HL-60 (cell line): ENCODE results near the gene SMARCAL1.
A peak's percentile ranks its signal among the peaks of the same experiment; 100 is the strongest.

ENCODE experiments used
- DNase-seq, 2 experiments: peaks; one replicate each; pipeline ENCODE4 v3.0.0-alpha.2; 2010 to 2020; ENCODE audit warnings: low read depth in 1 of 2, low spot score in 1 of 2
- H3K27ac ChIP-seq: fragments of 250-450 bp; sonication (Bioruptor Pico); replicated peaks from 2 replicates; pipeline ENCODE4 v1.5.1; 2020; ENCODE audit warnings: mild to moderate bottlenecking, moderate library complexity
- H3K27me3 ChIP-seq: fragments of 250-450 bp; sonication (Bioruptor Pico); 2 replicates; pipeline ENCODE4 v1.5.1; 2021; ENCODE audit warnings: mild to moderate bottlenecking, moderate library complexity; ENCODE audit not compliant: insufficient read depth, poor library complexity, severe bottlenecking
- H3K4me3 ChIP-seq: replicated peaks from 2 replicates; pipeline ENCODE4 v1.5.1; 2011; ENCODE audit warnings: mild to moderate bottlenecking, control low read depth, low read length; ENCODE audit not compliant: insufficient read depth
- CTCF ChIP-seq: IDR thresholded peaks from one replicate; pipeline ENCODE4 v1.5.1; 2011; ENCODE audit warnings: low read length, control low read depth, inconsistent platforms; ENCODE audit not compliant: insufficient read depth
- GABPA ChIP-seq: IDR thresholded peaks from 2 replicates; pipeline ENCODE4 v1.6.1; 2012; ENCODE audit warnings: low read depth
- POLR2AphosphoS5 ChIP-seq: IDR thresholded peaks from 2 replicates; pipeline ENCODE4 v1.6.1; 2012; ENCODE audit warnings: low read depth
- SPI1 ChIP-seq: IDR thresholded peaks from 2 replicates; pipeline ENCODE4 v1.6.1; 2012; ENCODE audit warnings: low read depth, mild to moderate bottlenecking, borderline replicate concordance
- TF ChIP-seq, protein P1 (sequence below): IDR thresholded peaks from 2 replicates; pipeline ENCODE4 v1.6.1; 2012; ENCODE audit warnings: low read depth; ENCODE audit not compliant: insufficient replicate concordance

SMARCAL1 gene

GRCh38 chr2:216495656-216496055 is 83.4 kb downstream of the SMARCAL1 start:
- peak overlapping the region; percentile 21 for H3K27ac ChIP-seq
- H3K4me3 ChIP-seq: no peak overlapping the region
- no peaks in the 10 kb centered on the region for H3K27me3 ChIP-seq
- TF ChIP-seq, protein P1, sequence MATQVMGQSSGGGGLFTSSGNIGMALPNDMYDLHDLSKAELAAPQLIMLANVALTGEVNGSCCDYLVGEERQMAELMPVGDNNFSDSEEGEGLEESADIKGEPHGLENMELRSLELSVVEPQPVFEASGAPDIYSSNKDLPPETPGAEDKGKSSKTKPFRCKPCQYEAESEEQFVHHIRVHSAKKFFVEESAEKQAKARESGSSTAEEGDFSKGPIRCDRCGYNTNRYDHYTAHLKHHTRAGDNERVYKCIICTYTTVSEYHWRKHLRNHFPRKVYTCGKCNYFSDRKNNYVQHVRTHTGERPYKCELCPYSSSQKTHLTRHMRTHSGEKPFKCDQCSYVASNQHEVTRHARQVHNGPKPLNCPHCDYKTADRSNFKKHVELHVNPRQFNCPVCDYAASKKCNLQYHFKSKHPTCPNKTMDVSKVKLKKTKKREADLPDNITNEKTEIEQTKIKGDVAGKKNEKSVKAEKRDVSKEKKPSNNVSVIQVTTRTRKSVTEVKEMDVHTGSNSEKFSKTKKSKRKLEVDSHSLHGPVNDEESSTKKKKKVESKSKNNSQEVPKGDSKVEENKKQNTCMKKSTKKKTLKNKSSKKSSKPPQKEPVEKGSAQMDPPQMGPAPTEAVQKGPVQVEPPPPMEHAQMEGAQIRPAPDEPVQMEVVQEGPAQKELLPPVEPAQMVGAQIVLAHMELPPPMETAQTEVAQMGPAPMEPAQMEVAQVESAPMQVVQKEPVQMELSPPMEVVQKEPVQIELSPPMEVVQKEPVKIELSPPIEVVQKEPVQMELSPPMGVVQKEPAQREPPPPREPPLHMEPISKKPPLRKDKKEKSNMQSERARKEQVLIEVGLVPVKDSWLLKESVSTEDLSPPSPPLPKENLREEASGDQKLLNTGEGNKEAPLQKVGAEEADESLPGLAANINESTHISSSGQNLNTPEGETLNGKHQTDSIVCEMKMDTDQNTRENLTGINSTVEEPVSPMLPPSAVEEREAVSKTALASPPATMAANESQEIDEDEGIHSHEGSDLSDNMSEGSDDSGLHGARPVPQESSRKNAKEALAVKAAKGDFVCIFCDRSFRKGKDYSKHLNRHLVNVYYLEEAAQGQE: no peak
- TF ChIP-seq CTCF (no peak), SPI1 (no peak), POLR2AphosphoS5 (no peak), GABPA (no peak)
- no peak for DNase-seq

GRCh38 chr2:216497382-216498069 is 85.2 kb downstream of the SMARCAL1 start:
- peak overlapping the region; percentile 93 for H3K27ac ChIP-seq

DNA sequence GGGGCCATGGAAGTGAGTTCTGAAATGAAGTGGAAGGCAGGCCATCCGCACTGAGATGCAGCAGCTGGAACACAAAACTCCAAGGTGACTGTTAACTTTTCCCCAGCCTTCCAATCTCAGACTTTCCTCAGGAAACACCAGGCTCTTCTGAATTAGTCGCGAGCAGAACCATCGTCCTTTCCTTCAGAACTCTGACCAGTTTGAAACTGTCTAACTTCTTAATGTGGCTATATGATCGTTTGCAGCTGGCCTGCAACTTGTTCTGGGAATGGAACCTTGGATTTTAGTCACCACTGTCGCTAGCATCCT is 85.7 kb downstream of the SMARCAL1 start:
- Histone ChIP-seq H3K27me3 (no peaks in the 10 kb centered on the region), H3K27ac (peak overlapping the region; percentile 93), H3K4me3 (peak overlapping the region; percentile 59)
- no peak for DNase-seq
- TF ChIP-seq, protein P1: no peak
- TF ChIP-seq SPI1 (no peak), POLR2AphosphoS5 (no peak), CTCF (no peak), GABPA (no peak)

More at GRCh38 chr2:216497382-216498069, 85.2 kb downstream of the SMARCAL1 start:
- DNase-seq: no peak
- TF ChIP-seq POLR2AphosphoS5 (no peak), CTCF (no peak), GABPA (no peak), SPI1 (no peak)
- TF ChIP-seq, protein P1: no peak
- no peaks in the 10 kb centered on the region for H3K27me3 ChIP-seq
- H3K4me3 ChIP-seq: peak overlapping the region; percentile 59
